ENCODE results near the gene TRABD2B. TPM values are rescaled to one million over a fixed set of nuclear protein-coding genes. Genes with fewer than 3 reads are reported as not detected.

Gene TRABD2B
- total RNA-seq, 2 donors from 2014 or later, result 1.1 to 2.1 TPM

DNA sequence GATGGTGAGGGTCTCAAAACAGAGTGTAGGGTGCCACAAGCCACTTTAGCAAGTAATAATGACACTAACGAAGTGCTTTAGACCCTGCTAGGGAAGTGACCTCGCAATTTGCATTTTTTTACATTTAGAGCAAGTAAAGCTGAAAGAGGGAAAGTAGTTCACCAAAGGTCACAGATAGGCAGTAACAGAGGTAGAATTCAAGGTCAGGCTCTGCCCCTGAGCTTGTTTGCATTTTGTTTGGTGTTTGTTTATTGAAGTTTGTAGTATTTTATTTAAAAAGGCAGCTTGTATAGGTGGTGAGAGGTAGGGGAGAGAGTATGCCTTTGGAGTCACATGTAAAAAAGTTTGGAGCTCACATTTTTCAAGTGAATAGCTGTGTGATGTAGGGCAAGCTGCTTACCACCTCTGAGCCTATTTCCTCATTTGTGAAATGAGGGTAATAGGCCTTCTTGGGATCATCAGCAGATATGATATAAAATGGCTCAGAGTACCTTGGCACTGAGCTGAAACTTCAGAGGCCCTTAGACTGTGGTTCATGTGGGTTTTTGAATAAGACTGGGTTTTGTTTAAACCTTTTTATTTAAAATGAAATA is 142.5 kb downstream of the TRABD2B start:
- no peak for DNase-seq (ENCODE audit: low spot score)
- intact Hi-C loops (cut with DNase I), result no loop called here
- WGBS, result 94% methylated on average over 2 of the region's 2 CpGs
- Histone ChIP-seq H3K27me3 (replicated peaks; ENCODE audit: insufficient read depth) (no peaks in the 10 kb centered on the region), H3K36me3 (no peaks in the 10 kb centered on the region), H3K9me3 (no peaks in the 10 kb centered on the region), H3K4me1 (replicated peaks) (no peaks in the 10 kb centered on the region), H3K27ac (no peak overlapping the region), H3K4me3 (no peak overlapping the region)
- no peak for TF ChIP-seq POLR2AphosphoS5 (IDR thresholded peaks at IDR 0.05)
- TF ChIP-seq, protein P1, sequence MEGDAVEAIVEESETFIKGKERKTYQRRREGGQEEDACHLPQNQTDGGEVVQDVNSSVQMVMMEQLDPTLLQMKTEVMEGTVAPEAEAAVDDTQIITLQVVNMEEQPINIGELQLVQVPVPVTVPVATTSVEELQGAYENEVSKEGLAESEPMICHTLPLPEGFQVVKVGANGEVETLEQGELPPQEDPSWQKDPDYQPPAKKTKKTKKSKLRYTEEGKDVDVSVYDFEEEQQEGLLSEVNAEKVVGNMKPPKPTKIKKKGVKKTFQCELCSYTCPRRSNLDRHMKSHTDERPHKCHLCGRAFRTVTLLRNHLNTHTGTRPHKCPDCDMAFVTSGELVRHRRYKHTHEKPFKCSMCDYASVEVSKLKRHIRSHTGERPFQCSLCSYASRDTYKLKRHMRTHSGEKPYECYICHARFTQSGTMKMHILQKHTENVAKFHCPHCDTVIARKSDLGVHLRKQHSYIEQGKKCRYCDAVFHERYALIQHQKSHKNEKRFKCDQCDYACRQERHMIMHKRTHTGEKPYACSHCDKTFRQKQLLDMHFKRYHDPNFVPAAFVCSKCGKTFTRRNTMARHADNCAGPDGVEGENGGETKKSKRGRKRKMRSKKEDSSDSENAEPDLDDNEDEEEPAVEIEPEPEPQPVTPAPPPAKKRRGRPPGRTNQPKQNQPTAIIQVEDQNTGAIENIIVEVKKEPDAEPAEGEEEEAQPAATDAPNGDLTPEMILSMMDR (IDR thresholded peaks at IDR 0.05), result no peak
- TF ChIP-seq POLR2A (IDR thresholded peaks at IDR 0.05), result no peak

DNA sequence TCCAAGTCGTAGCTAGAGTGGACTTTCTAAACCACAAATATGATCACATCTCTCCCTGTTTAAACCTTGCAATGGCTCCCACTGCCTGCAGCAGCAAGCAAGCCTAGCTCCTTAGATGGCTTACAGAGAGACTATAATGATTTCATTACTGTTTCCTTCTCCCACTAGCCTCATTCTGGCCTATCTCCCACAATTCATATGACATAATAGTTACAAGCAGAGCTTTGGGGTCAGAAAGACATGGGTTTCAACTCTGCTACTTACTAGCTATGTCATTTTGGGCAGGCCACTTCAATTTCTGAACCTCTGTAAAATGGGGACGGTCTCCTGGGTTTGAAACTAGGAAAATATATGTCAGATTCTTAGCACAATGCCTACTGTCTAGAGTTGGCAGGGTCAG is 143.3 kb downstream of the TRABD2B start:
- DNase-seq (ENCODE audit: low spot score), result no peak
- Histone ChIP-seq H3K27me3 (replicated peaks; ENCODE audit: insufficient read depth) (no peaks in the 10 kb centered on the region), H3K36me3 (no peaks in the 10 kb centered on the region), H3K27ac (no peak overlapping the region), H3K9me3 (no peaks in the 10 kb centered on the region), H3K4me3 (no peak overlapping the region), H3K4me1 (replicated peaks) (no peaks in the 10 kb centered on the region)
- intact Hi-C loops (cut with DNase I), result no loop called here
- TF ChIP-seq POLR2AphosphoS5 (IDR thresholded peaks at IDR 0.05), result no peak
- no peak for TF ChIP-seq POLR2A (IDR thresholded peaks at IDR 0.05)
- TF ChIP-seq, protein P1 (IDR thresholded peaks at IDR 0.05), result no peak
- 91% methylated on average over 2 of the region's 2 CpGs for WGBS

DNA sequence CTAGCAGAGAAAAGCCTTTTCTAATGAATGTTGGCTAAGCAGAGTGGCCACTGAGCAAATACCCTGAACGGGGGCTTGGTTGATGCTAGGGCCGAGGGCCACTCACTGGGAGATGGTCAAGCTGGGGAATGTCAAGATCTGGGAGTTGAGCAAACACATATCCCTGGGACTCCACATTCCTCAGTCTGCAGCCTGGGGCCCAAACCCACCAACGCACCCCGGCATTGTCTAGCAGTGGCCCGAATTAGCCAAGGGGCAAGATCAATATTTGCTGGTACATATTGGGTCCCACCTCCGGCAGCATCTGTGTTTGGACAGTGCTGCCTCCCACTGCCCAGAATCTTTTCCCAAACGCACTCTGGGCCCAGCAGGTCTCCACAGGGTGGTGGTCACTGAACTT is 144.1 kb downstream of the TRABD2B start:
- 83% methylated on average over 7 of the region's 7 CpGs for WGBS
- H3K27me3 ChIP-seq (replicated peaks; ENCODE audit: insufficient read depth), result no peaks in the 10 kb centered on the region
- TF ChIP-seq POLR2A (IDR thresholded peaks at IDR 0.05), result no peak
- no peak for TF ChIP-seq POLR2AphosphoS5 (IDR thresholded peaks at IDR 0.05)
- TF ChIP-seq, protein P1 (IDR thresholded peaks at IDR 0.05), result no peak
- no peak overlapping the region for H3K4me3 ChIP-seq
- DNase-seq (ENCODE audit: low spot score), result no peak
- no peaks in the 10 kb centered on the region for H3K36me3 ChIP-seq
- intact Hi-C loops (cut with DNase I), result no loop called here
- no peak overlapping the region for H3K27ac ChIP-seq
- no peaks in the 10 kb centered on the region for H3K9me3 ChIP-seq
- no peaks in the 10 kb centered on the region for H3K4me1 ChIP-seq (replicated peaks)

DNA sequence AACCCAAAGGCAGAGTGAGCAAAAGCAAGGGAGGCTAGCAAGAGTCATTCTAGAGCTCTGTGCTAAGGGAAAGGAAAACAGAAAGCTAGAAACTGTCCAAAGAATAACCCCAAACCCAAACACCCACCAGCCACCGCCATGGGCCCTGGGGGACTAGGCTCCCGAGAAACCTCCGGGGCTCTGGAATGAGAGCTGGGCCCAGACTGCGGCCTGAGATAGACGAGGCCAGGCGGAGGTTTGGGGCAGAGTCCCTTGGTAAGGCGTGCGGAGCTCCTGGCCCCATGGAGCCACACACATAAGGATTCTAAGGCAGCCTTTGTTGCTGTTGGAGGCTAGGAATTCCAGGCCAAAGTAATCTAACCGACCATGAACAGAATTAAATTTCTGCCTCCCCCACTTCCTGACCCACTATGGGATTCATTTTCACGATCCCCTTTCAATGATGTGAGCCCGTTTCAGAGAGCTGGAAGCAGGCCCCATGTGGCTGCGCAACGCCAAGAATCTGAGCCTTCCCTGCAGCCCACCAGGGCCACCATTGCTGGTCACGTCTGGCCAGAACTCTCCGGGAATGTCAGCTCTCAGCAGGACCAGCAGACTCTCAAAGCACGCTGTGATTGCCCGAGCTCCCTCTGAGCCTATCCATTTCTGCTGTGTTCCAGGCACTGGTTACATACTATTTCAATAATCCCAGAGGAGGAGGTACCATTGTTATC is 145.0 kb downstream of the TRABD2B start:
- no peak overlapping the region for H3K27ac ChIP-seq
- 95% methylated on average over 17 of the region's 17 CpGs for WGBS
- no peak overlapping the region for H3K4me3 ChIP-seq
- no peaks in the 10 kb centered on the region for H3K4me1 ChIP-seq (replicated peaks)
- DNase-seq (ENCODE audit: low spot score), result no peak
- TF ChIP-seq POLR2AphosphoS5 (IDR thresholded peaks at IDR 0.05) (no peak), POLR2A (IDR thresholded peaks at IDR 0.05) (no peak)
- TF ChIP-seq, protein P1 (IDR thresholded peaks at IDR 0.05), result no peak
- no peaks in the 10 kb centered on the region for H3K9me3 ChIP-seq
- H3K36me3 ChIP-seq, result no peaks in the 10 kb centered on the region
- intact Hi-C loops (cut with DNase I), result no loop called here
- H3K27me3 ChIP-seq (replicated peaks; ENCODE audit: insufficient read depth), result no peaks in the 10 kb centered on the region

DNA sequence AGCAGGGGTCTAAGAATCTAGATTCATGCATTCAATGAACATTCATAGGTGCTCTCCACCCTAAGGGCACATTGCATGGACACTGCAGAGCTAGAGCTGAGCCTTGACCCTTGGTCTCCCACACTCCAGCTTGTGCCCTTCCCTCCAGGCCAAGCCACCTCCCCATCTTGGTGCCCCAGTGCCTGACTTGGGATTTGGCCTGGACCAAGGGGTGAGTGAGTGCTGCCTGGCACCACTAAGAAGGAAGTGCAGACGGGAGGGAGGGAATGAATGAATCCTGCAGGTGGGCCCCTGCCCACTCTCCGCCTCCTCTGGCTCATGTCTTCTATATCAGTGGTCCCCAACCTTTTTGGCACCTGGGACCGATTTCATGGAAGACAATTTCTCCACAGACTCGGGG is 146.7 kb downstream of the TRABD2B start:
- intact Hi-C loops (cut with DNase I), result no loop called here
- H3K9me3 ChIP-seq, result no peaks in the 10 kb centered on the region
- H3K27me3 ChIP-seq (replicated peaks; ENCODE audit: insufficient read depth), result no peaks in the 10 kb centered on the region
- no peak for DNase-seq (ENCODE audit: low spot score)
- H3K27ac ChIP-seq, result no peak overlapping the region
- H3K4me3 ChIP-seq, result no peak overlapping the region
- WGBS, result 89% methylated on average over 3 of the region's 4 CpGs
- no peaks in the 10 kb centered on the region for H3K36me3 ChIP-seq
- no peaks in the 10 kb centered on the region for H3K4me1 ChIP-seq (replicated peaks)
- TF ChIP-seq POLR2A (IDR thresholded peaks at IDR 0.05), result no peak

Measured in prostate gland (tissue), 2 donors.